CD4-positive, alpha-beta memory T cell (primary cell): ENCODE results near the gene ZFYVE28. TPM values are rescaled to one million over a fixed set of nuclear protein-coding genes. Genes with fewer than 3 reads are reported as not detected.

ENCODE experiments used
- CTCF ChIA-PET: fragments of 350-600 bp; sonication (Branson Sonifier 250); formaldehyde crosslinking; loops from one replicate; lab custom pipeline; 2021; ENCODE audit warnings: inconsistent platforms; ENCODE audit not compliant: partially characterized antibody; lab: Charles Lee
- POLR2A ChIA-PET: fragments of 350-600 bp; sonication (Branson Sonifier 250); formaldehyde crosslinking; loops from one replicate; lab custom pipeline; 2021; ENCODE audit not compliant: partially characterized antibody; lab: Charles Lee
- DNase-seq, 5 donors: peaks; one replicate each; pipeline versions ENCODE4 v3.0.0 to v3.0.0-alpha.2; 2020 to 2022; ENCODE audit warnings: mixed read lengths in 1 of 5
- H3K27ac ChIP-seq: one replicate; pipeline ENCODE4 v1.7.0; 2013; ENCODE audit warnings: low read depth, low read length
- H3K27me3 ChIP-seq: 2 replicates; pipeline ENCODE4 v1.7.0; 2013; ENCODE audit warnings: mild to moderate bottlenecking, low read length, moderate library complexity; ENCODE audit not compliant: insufficient read depth
- H3K36me3 ChIP-seq: 2 replicates; pipeline ENCODE4 v1.7.0; 2013; ENCODE audit warnings: mild to moderate bottlenecking, low read length, moderate library complexity; ENCODE audit not compliant: insufficient read depth
- H3K4me1 ChIP-seq: 2 replicates; pipeline ENCODE4 v1.7.0; 2013; ENCODE audit warnings: mild to moderate bottlenecking, low read length, moderate library complexity; ENCODE audit not compliant: insufficient read depth
- H3K4me3 ChIP-seq, 2 donors: one replicate each; pipeline ENCODE4 v1.7.0; 2013; ENCODE audit warnings: low read length in 2 of 2, mild to moderate bottlenecking in 1 of 2
- H3K9me3 ChIP-seq, 2 donors: one replicate each; pipeline ENCODE4 v1.7.0; 2013; ENCODE audit warnings: low read length in 2 of 2, control low read depth in 1 of 2; ENCODE audit not compliant: control insufficient read depth in 1 of 2
- H3K27ac Mint-ChIP-seq, 7 donors: one replicate each; pipeline ENCODE4 v1.8.0; 2020 to 2021; ENCODE audit warnings: mixed read lengths in 7 of 7, mild to moderate bottlenecking in 6 of 7, inconsistent platforms in 3 of 7, moderate library complexity in 3 of 7
- H3K27me3 Mint-ChIP-seq, 2 donors: one replicate each; pipeline ENCODE4 v1.8.0; 2020 to 2021; ENCODE audit warnings: mixed read lengths in 2 of 2
- H3K36me3 Mint-ChIP-seq, 2 donors: one replicate each; pipeline ENCODE4 v1.8.0; 2020 to 2021; ENCODE audit warnings: mixed read lengths in 2 of 2, inconsistent platforms in 1 of 2, mild to moderate bottlenecking in 1 of 2
- H3K4me1 Mint-ChIP-seq, 4 donors: one replicate each; pipeline ENCODE4 v1.8.0; 2020 to 2021; ENCODE audit warnings: mixed read lengths in 4 of 4, mild to moderate bottlenecking in 1 of 4
- H3K4me3 Mint-ChIP-seq, 8 donors: one replicate each; pipeline ENCODE4 v1.8.0; 2020 to 2021; ENCODE audit warnings: mixed read lengths in 8 of 8, mild to moderate bottlenecking in 7 of 8, moderate library complexity in 6 of 8, inconsistent platforms in 3 of 8
- H3K9me3 Mint-ChIP-seq, 8 donors: one replicate each; pipeline ENCODE4 v1.8.0; 2020 to 2021; ENCODE audit warnings: mixed read lengths in 8 of 8, mild to moderate bottlenecking in 5 of 8, inconsistent platforms in 3 of 8, moderate library complexity in 1 of 8
- intact Hi-C: fragments of 100-400 bp; cut with micrococcal nuclease; formaldehyde crosslinking; loops from one replicate; pipeline ENCODE4 v1.15.1; 2023
- polyA plus RNA-seq, 2 donors: library from polyadenylated mRNA; unstranded; fragments of 300-500 nt; fragmentation: Illumina TruSeq; gene quantifications; one replicate each; pipeline ENCODE4 v1.2.3, GENCODE V29; 2021
- total RNA-seq, 2 experiments: library from RNA; stranded (reverse); gene quantifications; one replicate each; pipeline ENCODE4 v1.2.3, GENCODE V29; 2021

Gene ZFYVE28
- total and polyA plus RNA-seq, 4 experiments from 2014 or later, result 13.1 to 31.8 (median 23.8) TPM

GRCh38 chr4:2353222-2354107 is 65.0 kb downstream of the ZFYVE28 start:
- no peak for DNase-seq
- Mint-ChIP-seq H3K9me3 (no peaks in the 10 kb centered on the region), H3K27ac (peak overlapping the region in 1 of 7 donors; percentile 48), H3K27me3 (no peaks in the 10 kb centered on the region), H3K36me3 (peaks cover 0 to 6% of the 10 kb centered on the region in 2 donors), H3K4me3 (no peak overlapping the region), H3K4me1 (peaks cover 0 to 16% (median 8%) of the 10 kb centered on the region in 4 donors)
- Histone ChIP-seq H3K27me3 (no peaks in the 10 kb centered on the region), H3K27ac (no peak overlapping the region), H3K9me3 (no peaks in the 10 kb centered on the region), H3K4me3 (no peak overlapping the region), H3K36me3 (no peaks in the 10 kb centered on the region), H3K4me1 (no peaks in the 10 kb centered on the region)
- ChIA-PET CTCF (interaction anchor here (0.8 to 3.0 kb wide), 5 partner anchors 63 to 136 kb away, joined by 4 to 12 read pairs (median 8); partner anchors contain the start of genes HAUS3 and POLN), POLR2A (interaction anchor here (1.5 kb wide), 1 partner anchor 60 kb away, joined by 3 read pairs; no protein-coding TSS in a partner anchor)
- intact Hi-C loops, result loop anchor here (1.0 kb wide), 1 partner anchor 133 kb away; no protein-coding TSS in a partner anchor

GRCh38 chr4:2352729-2353221 is 65.7 kb downstream of the ZFYVE28 start:
- ChIA-PET POLR2A (interaction anchor here (1.5 kb wide), 1 partner anchor 61 kb away, joined by 3 read pairs; no protein-coding TSS in a partner anchor), CTCF (interaction anchor here (0.9 to 3.0 kb wide), 4 partner anchors 62 to 135 kb away, joined by 4 to 12 read pairs (median 8); no protein-coding TSS in a partner anchor)
- Mint-ChIP-seq H3K9me3 (no peaks in the 10 kb centered on the region), H3K4me3 (no peak overlapping the region), H3K27me3 (no peaks in the 10 kb centered on the region), H3K27ac (peak overlapping the region in 1 of 7 donors; percentile 4), H3K4me1 (peaks cover 0 to 12% (median 8%) of the 10 kb centered on the region in 4 donors), H3K36me3 (peaks cover 0 to 6% of the 10 kb centered on the region in 2 donors)
- intact Hi-C loops, result no loop called here
- Histone ChIP-seq H3K9me3 (no peaks in the 10 kb centered on the region), H3K27ac (no peak overlapping the region), H3K4me1 (no peaks in the 10 kb centered on the region), H3K4me3 (no peak overlapping the region), H3K36me3 (no peaks in the 10 kb centered on the region), H3K27me3 (no peaks in the 10 kb centered on the region)
- no peak for DNase-seq

DNA sequence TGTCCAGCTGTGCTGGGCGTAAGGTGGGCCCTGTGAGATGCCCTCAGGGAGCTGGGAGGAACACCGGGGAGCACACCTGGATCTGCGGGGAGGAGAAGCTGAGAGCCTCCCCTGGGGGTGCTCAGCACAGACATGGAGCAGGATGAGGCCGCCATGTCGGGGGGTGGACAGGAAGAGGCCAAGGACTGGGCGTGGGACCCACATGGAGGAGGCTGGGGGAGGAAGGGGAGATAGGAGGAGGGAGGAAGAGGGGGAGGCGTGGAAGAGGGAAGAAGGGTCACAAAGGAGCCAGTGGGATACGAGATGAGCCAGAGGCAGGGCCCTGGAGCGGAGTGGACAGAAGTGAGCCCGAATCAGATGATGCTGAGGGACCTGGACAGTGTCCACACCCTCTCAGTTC is 66.3 kb downstream of the ZFYVE28 start:
- POLR2A ChIA-PET, result interaction anchor here (1.5 kb wide), 1 partner anchor 61 kb away, joined by 3 read pairs; no protein-coding TSS in a partner anchor
- H3K9me3 ChIP-seq, result no peaks in the 10 kb centered on the region
- H3K9me3 Mint-ChIP-seq, result peaks cover 0 to 2% (median 0%) of the 10 kb centered on the region in 8 donors
- no peaks in the 10 kb centered on the region for H3K4me1 ChIP-seq
- no peaks in the 10 kb centered on the region for H3K27me3 Mint-ChIP-seq
- peak overlapping the region in 3 of 7 donors; percentile 61 to 74 (median 70) for H3K27ac Mint-ChIP-seq
- H3K27ac ChIP-seq, result no peak overlapping the region
- H3K4me3 ChIP-seq, result no peak overlapping the region
- intact Hi-C loops, result no loop called here
- peaks cover 0 to 9% of the 10 kb centered on the region in 2 donors for H3K36me3 Mint-ChIP-seq
- no peaks in the 10 kb centered on the region for H3K36me3 ChIP-seq
- no peak overlapping the region for H3K4me3 Mint-ChIP-seq
- DNase-seq, result no peak
- CTCF ChIA-PET, result interaction anchor here (0.9 kb wide), 1 partner anchor 132 kb away, joined by 4 read pairs; no protein-coding TSS in a partner anchor
- H3K4me1 Mint-ChIP-seq, result peaks cover 0 to 16% (median 11%) of the 10 kb centered on the region in 4 donors
- no peaks in the 10 kb centered on the region for H3K27me3 ChIP-seq

DNA sequence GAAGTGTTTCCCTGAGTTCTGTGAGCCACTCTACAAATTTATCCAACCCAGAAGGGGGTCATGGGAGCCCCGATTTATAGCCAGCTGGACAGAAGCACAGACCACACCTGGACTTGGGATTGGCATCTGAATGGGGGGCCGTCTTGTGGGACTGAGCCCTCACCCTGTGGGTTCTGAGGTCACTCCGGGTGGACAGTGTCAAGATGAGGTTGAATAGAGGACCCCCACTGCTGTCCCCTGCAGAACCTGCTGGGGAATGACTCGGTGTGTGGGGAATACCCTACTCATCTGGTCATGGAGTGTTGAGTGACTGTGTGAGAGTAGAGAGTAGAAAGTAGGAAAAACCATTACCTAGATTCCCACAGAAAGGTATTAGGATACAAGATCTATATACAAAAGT is 67.5 kb downstream of the ZFYVE28 start:
- H3K27me3 Mint-ChIP-seq, result no peaks in the 10 kb centered on the region
- H3K36me3 ChIP-seq, result no peaks in the 10 kb centered on the region
- no peak overlapping the region for H3K4me3 ChIP-seq
- no peaks in the 10 kb centered on the region for H3K4me1 ChIP-seq
- peaks cover 0 to 17% (median 12%) of the 10 kb centered on the region in 4 donors for H3K4me1 Mint-ChIP-seq
- H3K27ac ChIP-seq, result no peak overlapping the region
- no peaks in the 10 kb centered on the region for H3K27me3 ChIP-seq
- peaks cover 4 to 9% of the 10 kb centered on the region in 2 donors for H3K36me3 Mint-ChIP-seq
- no peak overlapping the region for H3K4me3 Mint-ChIP-seq
- H3K9me3 ChIP-seq, result no peaks in the 10 kb centered on the region
- ChIA-PET CTCF (interaction anchor here (0.6 kb wide), 1 partner anchor 8 kb away, joined by 3 read pairs; no protein-coding TSS in a partner anchor), POLR2A (no interaction called here)
- intact Hi-C loops, result no loop called here
- H3K27ac Mint-ChIP-seq, result peak overlapping the region in 2 of 7 donors; percentile 13 to 52
- H3K9me3 Mint-ChIP-seq, result peaks cover 0 to 2% (median 0%) of the 10 kb centered on the region in 8 donors
- no peak for DNase-seq

DNA sequence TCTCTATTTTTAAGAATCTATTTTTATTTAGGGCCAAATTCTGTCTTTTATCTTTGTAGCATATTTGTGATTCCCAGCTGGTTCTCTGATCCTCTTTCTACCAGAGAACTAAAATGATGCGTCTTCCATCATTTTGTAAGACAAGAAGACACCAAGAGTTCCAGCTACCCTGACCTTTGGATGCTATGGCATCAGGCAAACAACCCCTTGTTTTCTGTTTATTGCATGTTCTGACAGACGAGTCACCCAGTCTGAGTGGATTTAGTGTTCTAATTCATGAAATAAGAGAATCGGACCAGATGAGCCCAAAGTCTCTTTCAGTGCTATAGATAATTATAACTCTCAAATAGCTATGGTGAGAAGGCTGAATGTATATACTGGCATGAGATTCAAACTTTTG is 69.7 kb downstream of the ZFYVE28 start:
- intact Hi-C loops, result no loop called here
- Histone ChIP-seq H3K27me3 (no peaks in the 10 kb centered on the region), H3K27ac (no peak overlapping the region), H3K9me3 (no peaks in the 10 kb centered on the region), H3K4me3 (no peak overlapping the region), H3K4me1 (no peaks in the 10 kb centered on the region), H3K36me3 (no peaks in the 10 kb centered on the region)
- peaks cover 0 to 17% (median 13%) of the 10 kb centered on the region in 4 donors for H3K4me1 Mint-ChIP-seq
- H3K27ac Mint-ChIP-seq, result peak overlapping the region in 2 of 7 donors; percentile 13 to 37
- ChIA-PET CTCF (no interaction called here), POLR2A (interaction anchor here (0.5 kb wide), 1 partner anchor 615 kb away, joined by 3 read pairs; no protein-coding TSS in a partner anchor)
- DNase-seq, result no peak
- H3K36me3 Mint-ChIP-seq, result peaks cover 17 to 20% of the 10 kb centered on the region in 2 donors
- H3K9me3 Mint-ChIP-seq, result peaks cover 0 to 10% (median 3%) of the 10 kb centered on the region in 8 donors
- no peaks in the 10 kb centered on the region for H3K27me3 Mint-ChIP-seq
- H3K4me3 Mint-ChIP-seq, result no peak overlapping the region

DNA sequence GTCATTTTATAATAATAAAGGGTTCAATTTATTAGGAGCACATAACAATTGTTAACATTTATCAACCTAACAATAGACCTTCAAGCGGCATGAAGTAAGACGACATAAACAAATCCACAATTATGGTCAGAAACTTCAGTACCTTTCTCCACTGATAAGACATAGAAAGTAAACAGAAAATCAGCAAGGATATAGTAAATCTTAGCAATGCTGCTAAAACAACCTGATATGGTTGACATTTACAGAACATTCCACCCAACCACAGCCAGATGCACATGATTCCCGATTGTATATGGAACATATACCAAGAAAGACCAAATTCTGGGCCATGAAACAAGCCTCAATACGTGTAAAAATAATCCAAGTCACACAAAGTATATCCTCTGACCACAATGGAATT is 71.3 kb downstream of the ZFYVE28 start:
- intact Hi-C loops, result no loop called here
- Mint-ChIP-seq H3K4me3 (no peak overlapping the region), H3K4me1 (peaks cover 0 to 18% (median 13%) of the 10 kb centered on the region in 4 donors), H3K36me3 (peaks cover 22% of the 10 kb centered on the region in 2 donors), H3K27me3 (no peaks in the 10 kb centered on the region), H3K27ac (peak overlapping the region in 1 of 7 donors; percentile 69), H3K9me3 (peaks cover 0 to 10% (median 3%) of the 10 kb centered on the region in 8 donors)
- no peak overlapping the region for H3K27ac ChIP-seq
- H3K27me3 ChIP-seq, result no peaks in the 10 kb centered on the region
- H3K4me1 ChIP-seq, result no peaks in the 10 kb centered on the region
- H3K4me3 ChIP-seq, result no peak overlapping the region
- ChIA-PET POLR2A (interaction anchor here (1.1 kb wide), 1 partner anchor 85 kb away, joined by 3 read pairs; no protein-coding TSS in a partner anchor), CTCF (no interaction called here)
- H3K9me3 ChIP-seq, result no peaks in the 10 kb centered on the region
- DNase-seq, result no peak
- H3K36me3 ChIP-seq, result peaks cover 7% of the 10 kb centered on the region
